Stimulated activated CD4-positive, alpha-beta T cell treated with anti-CD3 and anti-CD28 coated beads, TNF-alpha, amount 100 ng/mL, for 4 hours (primary cell): ENCODE results near the gene DNAI2.

Experiments
- DNase-seq, 3 experiments: peaks; one replicate each; pipeline ENCODE4 v3.0.0-alpha.2; 2020; ENCODE audit warnings: low read depth in 3 of 3

Gene DNAI2

GRCh38 chr17:74339537-74340195 is 65.6 kb downstream of the DNAI2 start:
- no peak for DNase-seq

- DNase-seq = no peak
Measured at GRCh38 chr17:74340470-74341023, 66.5 kb downstream of the DNAI2 start.

- no peak for DNase-seq
Measured at GRCh38 chr17:74342224-74342623, 68.2 kb downstream of the DNAI2 start.

- DNase-seq = no peak
Measured at GRCh38 chr17:74343121-74343520, 69.1 kb downstream of the DNAI2 start.

- DNase-seq = no peak
Measured at GRCh38 chr17:74343526-74344284, 69.7 kb downstream of the DNAI2 start.

GRCh38 chr17:74344658-74345057 is 70.6 kb downstream of the DNAI2 start:
- no peak for DNase-seq

GRCh38 chr17:74345433-74346241 is 71.6 kb downstream of the DNAI2 start:
- no peak for DNase-seq

GRCh38 chr17:74347646-74348045 is 73.6 kb downstream of the DNAI2 start:
- DNase-seq = no peak

GRCh38 chr17:74349120-74349519 is 75.1 kb downstream of the DNAI2 start:
- DNase-seq = no peak

GRCh38 chr17:74350486-74350885 is 76.5 kb downstream of the DNAI2 start:
- no peak for DNase-seq

- DNase-seq = no peak
Measured at GRCh38 chr17:74351552-74352210, 77.6 kb downstream of the DNAI2 start.

GRCh38 chr17:74353446-74354060 is 79.5 kb downstream of the DNAI2 start:
- DNase-seq = no peak

GRCh38 chr17:74354123-74354522 is 80.1 kb downstream of the DNAI2 start:
- peak in 1 of 3 experiments; percentile 6 for DNase-seq

- DNase-seq = no peak
Measured at GRCh38 chr17:74354561-74354960, 80.5 kb downstream of the DNAI2 start.

GRCh38 chr17:74355065-74355464 is 81.0 kb downstream of the DNAI2 start:
- DNase-seq = no peak

GRCh38 chr17:74356646-74357465 is 82.8 kb downstream of the DNAI2 start:
- no peak for DNase-seq

GRCh38 chr17:74357466-74357809 is 83.4 kb downstream of the DNAI2 start:
- DNase-seq = no peak

GRCh38 chr17:74358697-74359096 is 84.7 kb downstream of the DNAI2 start:
- no peak for DNase-seq

- no peak for DNase-seq
Measured at GRCh38 chr17:74359916-74360315, 85.9 kb downstream of the DNAI2 start.

- DNase-seq = no peak
Measured at GRCh38 chr17:74360899-74361229, 86.8 kb downstream of the DNAI2 start.
